ENCODE data around the gene SNRPA.

DNA sequence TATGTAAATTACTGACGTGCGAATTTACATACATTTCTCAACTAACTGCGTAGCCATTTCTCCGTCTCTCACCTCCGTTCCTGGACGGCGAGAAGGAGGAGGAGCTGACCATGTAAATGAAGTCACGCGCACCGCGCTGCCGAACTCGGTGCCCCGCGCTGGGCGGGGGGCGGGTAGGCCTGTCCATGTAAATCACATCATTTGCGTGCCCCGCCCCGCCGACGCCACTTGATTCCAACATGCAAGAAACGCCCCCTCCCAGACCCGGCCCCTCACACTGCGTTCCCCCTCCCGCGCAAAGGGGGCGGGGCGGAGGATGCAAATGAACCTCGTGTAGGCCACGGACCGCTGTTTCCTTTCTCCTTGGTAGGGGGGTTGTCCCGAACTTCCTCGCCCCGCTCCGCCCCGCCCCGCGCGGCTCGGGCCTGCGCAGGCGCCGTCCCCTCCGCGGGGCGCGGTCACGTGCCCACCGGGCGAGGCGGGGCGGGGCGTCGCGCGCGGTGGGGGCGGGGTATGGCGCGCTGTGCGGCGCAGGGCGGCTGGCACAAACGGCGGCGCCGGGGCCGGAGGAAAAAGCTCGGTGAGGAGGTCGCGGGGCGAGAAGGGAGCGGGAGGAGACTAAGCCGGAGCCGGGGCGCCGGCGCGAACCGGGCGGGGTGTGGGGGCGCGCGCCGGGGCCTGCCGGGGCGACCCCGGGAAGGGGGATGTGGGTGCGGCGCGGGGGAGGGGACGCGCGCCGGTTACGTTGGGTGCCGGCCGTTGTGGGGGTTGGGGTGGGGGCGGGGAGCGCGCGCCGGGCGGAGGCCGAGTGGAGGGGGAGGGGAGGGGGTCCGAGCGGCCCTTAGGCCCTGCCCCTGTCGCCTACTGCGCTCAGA lies 47.9 kb downstream of the SNRPA start, which contains the start of gene EGLN2:
- TF ChIP-seq, protein P1, sequence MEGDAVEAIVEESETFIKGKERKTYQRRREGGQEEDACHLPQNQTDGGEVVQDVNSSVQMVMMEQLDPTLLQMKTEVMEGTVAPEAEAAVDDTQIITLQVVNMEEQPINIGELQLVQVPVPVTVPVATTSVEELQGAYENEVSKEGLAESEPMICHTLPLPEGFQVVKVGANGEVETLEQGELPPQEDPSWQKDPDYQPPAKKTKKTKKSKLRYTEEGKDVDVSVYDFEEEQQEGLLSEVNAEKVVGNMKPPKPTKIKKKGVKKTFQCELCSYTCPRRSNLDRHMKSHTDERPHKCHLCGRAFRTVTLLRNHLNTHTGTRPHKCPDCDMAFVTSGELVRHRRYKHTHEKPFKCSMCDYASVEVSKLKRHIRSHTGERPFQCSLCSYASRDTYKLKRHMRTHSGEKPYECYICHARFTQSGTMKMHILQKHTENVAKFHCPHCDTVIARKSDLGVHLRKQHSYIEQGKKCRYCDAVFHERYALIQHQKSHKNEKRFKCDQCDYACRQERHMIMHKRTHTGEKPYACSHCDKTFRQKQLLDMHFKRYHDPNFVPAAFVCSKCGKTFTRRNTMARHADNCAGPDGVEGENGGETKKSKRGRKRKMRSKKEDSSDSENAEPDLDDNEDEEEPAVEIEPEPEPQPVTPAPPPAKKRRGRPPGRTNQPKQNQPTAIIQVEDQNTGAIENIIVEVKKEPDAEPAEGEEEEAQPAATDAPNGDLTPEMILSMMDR (conservative IDR thresholded peaks at IDR 0.05 in 1 of 2, IDR thresholded peaks at IDR 0.05 in 1 of 2; ENCODE audit: extremely low read depth in 1 of 2, insufficient read depth in 1 of 2, low read depth in 1 of 2, low read length in 2 of 2), result no peak
- TF ChIP-seq EZH2 (IDR thresholded peaks at IDR 0.05; ENCODE audit: borderline replicate concordance, low read length), result no peak

Data from mammary epithelial cell (primary cell).